ENCODE results near the gene TM2D3.

Gene TM2D3

GRCh38 chr15:101621961-101622360 is 30.2 kb downstream of the TM2D3 start:
- TF ChIP-seq CTCF (IDR thresholded peaks at IDR 0.05; ENCODE audit: low read depth, low read length), result no peak
- in situ Hi-C loops (cut with HindIII; ENCODE audit: low sequenced_read_pairs), result no loop called here
- no peak for DNase-seq (ENCODE audit: low read depth, low spot score)
- H3K4me3 ChIP-seq (ENCODE audit: low read depth, low read length), result no peak overlapping the region

GRCh38 chr15:101620671-101621070 is 31.5 kb downstream of the TM2D3 start:
- TF ChIP-seq CTCF (IDR thresholded peaks at IDR 0.05; ENCODE audit: low read depth, low read length), result no peak
- no peak for DNase-seq (ENCODE audit: low read depth, low spot score)
- H3K4me3 ChIP-seq (ENCODE audit: low read depth, low read length), result no peak overlapping the region
- in situ Hi-C loops (cut with HindIII; ENCODE audit: low sequenced_read_pairs), result no loop called here

GRCh38 chr15:101619615-101619865 is 32.6 kb downstream of the TM2D3 start:
- no peak for DNase-seq (ENCODE audit: low read depth, low spot score)
- H3K4me3 ChIP-seq (ENCODE audit: low read depth, low read length), result no peak overlapping the region
- TF ChIP-seq CTCF (IDR thresholded peaks at IDR 0.05; ENCODE audit: low read depth, low read length), result no peak
- in situ Hi-C loops (cut with HindIII; ENCODE audit: low sequenced_read_pairs), result no loop called here

- in situ Hi-C loops (cut with HindIII; ENCODE audit: low sequenced_read_pairs), result no loop called here
- no peak overlapping the region for H3K4me3 ChIP-seq (ENCODE audit: low read depth, low read length)
- no peak for DNase-seq (ENCODE audit: low read depth, low spot score)
- TF ChIP-seq CTCF (IDR thresholded peaks at IDR 0.05; ENCODE audit: low read depth, low read length), result no peak
These were observed 33.1 kb downstream of the TM2D3 start for GRCh38 chr15:101618851-101619614.

GRCh38 chr15:101618076-101618475 is 34.1 kb downstream of the TM2D3 start:
- DNase-seq (ENCODE audit: low read depth, low spot score), result no peak
- no peak for TF ChIP-seq CTCF (IDR thresholded peaks at IDR 0.05; ENCODE audit: low read depth, low read length)
- H3K4me3 ChIP-seq (ENCODE audit: low read depth, low read length), result no peak overlapping the region
- in situ Hi-C loops (cut with HindIII; ENCODE audit: low sequenced_read_pairs), result no loop called here

GRCh38 chr15:101617390-101617965 is 34.7 kb downstream of the TM2D3 start:
- no peak for DNase-seq (ENCODE audit: low read depth, low spot score)
- no peak overlapping the region for H3K4me3 ChIP-seq (ENCODE audit: low read depth, low read length)
- in situ Hi-C loops (cut with HindIII; ENCODE audit: low sequenced_read_pairs), result no loop called here
- TF ChIP-seq CTCF (IDR thresholded peaks at IDR 0.05; ENCODE audit: low read depth, low read length), result no peak

Data from astrocyte of the spinal cord (primary cell).